ENCODE measurements around the gene SLC4A4.
"Not testable (repeated sequence)": the region's sequence is repeated elsewhere in the genome, so short reads cannot be mapped to it uniquely, and the experiment has no call there.

The SLC4A4 gene

DNA sequence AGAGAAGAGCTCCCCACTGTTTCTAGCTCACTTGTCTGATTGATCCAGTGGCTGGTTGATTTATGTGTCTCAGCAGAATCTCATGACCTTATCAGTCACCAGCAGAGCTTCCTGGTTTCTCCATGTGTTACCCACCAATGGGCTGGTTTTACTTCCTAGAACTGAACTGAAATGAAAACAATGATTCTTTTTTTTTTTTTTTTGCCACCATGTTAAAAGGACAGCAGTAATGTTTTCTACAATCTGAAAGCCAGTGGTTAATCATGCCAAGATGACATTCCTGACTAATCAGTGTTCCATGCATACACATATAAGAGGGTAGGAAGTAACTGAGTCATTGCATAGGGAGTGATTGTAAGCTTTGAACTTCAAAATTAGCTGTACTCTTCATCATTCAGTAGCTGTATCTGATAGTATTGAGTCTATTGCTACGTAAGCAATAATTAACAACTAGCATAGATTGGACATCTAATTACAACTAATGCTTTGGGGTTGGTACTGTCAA, 67.7 kb downstream of the SLC4A4 start:
- DNase-seq (ENCODE audit: low read depth in 3 of 3, low spot score in 1 of 3), result no peak

DNA sequence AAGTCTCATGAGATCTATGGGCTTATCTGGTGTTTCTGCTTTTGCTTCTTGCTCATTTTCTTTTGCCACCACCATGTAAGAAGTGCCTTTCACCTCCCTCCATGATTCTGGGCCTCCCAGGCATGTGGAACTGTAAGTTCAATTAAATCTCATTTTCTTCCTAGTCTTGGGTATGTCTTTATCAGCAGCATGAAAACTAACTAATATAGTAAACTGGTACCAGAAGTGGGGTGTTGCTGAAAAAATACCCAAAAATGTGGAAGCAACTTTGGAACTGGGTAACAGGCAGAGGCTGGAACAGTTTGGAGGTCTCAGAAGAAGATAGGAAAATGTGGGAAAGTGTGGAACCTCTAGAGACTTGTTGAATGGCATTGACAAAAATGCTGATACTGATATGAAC, 70.1 kb downstream of the SLC4A4 start:
- not testable (repeated sequence) for DNase-seq (ENCODE audit: low read depth in 3 of 3, low spot score in 1 of 3)

DNA sequence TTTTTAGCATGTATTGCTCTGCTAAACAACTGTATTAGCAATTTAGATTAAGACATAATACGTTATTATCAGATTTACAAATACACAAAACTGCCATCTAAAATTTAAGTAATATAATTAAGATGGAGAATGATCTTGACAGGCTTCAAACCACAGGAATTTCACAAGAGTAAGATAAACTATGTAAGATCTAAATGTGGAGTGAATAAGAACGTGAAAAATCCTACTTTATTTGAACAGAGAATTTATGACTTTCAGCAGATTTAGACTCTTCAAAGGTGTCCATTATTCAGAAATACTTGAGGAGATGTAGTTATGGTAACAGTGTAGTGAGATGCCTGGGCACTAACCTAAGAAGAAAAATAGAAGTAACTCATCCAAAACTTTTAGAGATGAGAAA, 73.2 kb downstream of the SLC4A4 start:
- DNase-seq (ENCODE audit: low read depth in 3 of 3, low spot score in 1 of 3), result no peak

DNA sequence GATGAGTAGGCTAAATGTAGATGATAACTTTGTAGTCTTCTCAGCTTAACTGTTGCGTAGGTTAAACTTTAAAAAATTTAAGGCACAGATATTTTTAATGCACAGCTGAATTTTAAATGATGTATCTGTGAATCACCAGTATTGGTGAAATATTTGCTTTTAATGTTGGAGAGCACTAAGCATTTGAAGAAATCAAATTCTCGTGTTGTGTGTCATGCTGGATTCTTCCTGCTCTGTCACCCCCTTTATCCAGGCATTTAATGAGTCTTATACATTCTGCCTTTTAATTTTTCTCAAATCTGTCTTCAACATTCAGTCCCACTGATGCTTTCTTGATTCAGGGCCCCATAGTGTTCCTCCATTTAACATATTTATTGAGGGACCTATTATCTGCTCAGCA, 76.7 kb downstream of the SLC4A4 start:
- no peak for DNase-seq (ENCODE audit: low read depth in 3 of 3, low spot score in 1 of 3)

DNA sequence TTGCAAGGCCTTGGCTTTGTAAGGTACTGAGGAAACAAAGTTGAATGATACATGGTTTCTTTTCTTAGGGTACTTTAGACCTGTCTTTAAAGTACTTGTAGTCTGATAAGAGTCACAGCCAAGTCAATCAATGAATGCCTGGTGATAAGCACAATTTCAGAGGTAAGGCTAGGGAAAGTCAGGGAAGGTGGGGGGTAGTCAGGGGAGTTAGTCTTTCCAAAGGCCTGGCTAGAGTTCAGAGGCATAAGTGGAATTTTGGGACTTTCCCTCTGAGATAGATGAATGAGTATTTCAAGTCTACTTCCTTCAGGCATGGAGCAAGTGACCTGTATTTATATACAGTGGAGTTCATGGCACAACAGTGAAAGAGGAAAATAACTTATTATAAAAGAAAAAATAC, 78.3 kb downstream of the SLC4A4 start:
- DNase-seq (ENCODE audit: low read depth in 3 of 3, low spot score in 1 of 3), result no peak

DNA sequence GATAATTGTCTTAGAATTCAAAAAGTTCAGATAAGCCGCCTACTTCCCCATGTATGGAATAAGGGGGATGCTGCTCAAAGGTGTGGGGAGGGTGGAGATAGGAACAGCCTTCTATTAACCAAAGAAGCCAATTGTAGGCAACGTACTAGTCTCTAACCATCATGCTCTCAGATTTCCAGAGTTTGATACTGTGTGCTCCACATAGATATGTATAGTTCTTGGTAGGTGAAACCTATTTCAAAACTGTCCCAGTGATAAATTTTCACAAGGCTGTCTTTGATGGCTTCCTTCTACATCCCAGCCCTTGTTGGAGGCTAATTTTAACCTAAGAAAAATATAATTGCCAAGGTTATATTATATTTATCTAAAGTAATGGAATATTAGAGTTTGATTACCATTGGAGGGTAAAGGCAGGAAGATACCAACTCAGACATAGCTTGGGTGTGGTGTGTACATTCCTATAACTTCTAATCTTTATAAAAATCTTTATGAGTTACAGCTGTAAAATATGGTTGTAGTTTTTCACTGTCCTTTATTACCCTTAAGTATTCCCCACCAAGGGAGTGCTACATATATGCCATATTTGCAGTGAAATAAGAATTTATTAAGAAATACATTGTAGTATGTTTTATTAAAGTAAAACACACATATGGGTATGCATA, 87.7 kb downstream of the SLC4A4 start:
- no peak for DNase-seq (ENCODE audit: low read depth in 3 of 3, low spot score in 1 of 3)

DNA sequence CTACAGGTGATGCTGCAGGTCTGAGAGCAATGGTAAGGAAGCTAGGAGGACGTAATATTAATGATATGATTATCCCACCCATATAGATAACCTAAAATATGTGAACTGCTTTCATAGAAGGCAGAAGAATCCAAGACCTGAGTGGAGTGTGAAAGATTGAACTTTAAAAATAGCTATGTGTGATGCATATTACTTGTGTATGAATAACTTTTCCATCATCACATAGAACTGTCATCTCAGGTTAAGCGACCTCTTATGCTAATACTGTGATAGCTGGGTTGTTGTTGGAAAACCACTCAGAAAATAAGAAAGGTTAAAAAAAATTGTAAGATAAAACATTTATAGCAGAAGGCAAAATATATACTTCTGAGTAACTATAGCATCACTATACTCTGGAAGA, 90.3 kb downstream of the SLC4A4 start:
- no peak for DNase-seq (ENCODE audit: low read depth in 3 of 3, low spot score in 1 of 3)

DNA sequence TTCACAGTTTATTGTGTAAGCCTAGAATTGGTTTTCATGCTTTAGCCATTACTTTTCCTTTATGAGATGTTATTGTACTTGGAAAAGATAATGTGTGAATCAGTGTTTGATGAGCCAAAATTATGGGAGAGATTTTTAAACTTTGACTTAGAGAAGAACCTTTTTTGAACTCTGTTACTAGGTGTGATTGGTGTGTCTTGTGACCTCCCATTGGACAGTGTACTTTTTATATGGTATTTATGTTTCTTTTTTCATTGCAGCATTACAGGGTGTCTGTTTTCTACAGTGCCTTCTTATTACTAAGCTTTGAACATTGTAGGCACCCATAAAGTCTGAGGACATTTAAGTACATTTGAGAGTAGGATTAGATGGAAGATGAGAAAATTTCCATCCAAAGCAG, 91.1 kb downstream of the SLC4A4 start:
- no peak for DNase-seq (ENCODE audit: low read depth in 3 of 3, low spot score in 1 of 3)

DNA sequence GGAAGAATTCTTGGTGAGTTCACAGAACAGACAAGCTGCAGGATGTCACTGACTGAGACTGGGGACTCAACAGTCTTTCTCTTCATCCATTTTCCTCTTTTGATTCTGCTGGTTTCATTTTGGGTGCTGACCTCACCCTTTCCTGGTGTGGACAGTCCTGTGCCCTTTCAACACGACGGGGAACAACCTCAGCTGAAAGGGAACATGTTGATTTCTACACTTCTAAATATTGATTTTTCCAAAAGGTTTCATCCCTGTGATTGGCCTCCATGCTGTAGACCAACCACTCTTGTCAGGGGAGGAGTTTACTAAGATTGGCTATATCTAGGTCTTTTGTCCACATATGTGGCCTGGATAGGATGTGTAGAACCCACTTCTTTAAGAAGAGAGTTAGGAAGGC, 91.8 kb downstream of the SLC4A4 start:
- no peak for DNase-seq (ENCODE audit: low read depth in 3 of 3, low spot score in 1 of 3)

DNA sequence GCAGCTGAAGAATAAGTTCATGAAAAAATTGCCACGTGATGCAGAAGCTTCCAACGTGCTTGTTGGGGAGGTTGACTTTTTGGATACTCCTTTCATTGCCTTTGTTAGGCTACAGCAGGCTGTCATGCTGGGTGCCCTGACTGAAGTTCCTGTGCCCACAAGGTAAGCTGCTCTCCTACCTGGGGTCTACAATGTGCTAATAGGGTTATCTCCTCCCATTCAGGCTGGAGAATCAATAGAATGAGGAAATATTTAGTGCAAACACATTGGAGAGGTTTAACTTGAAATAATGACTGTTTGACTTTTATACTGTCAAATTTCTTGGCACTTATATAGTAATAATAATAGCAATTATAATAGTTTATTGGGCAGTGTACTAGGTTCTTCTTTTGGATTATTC, 101.8 kb downstream of the SLC4A4 start:
- DNase-seq (ENCODE audit: low read depth in 3 of 3, low spot score in 1 of 3), result no peak

DNA sequence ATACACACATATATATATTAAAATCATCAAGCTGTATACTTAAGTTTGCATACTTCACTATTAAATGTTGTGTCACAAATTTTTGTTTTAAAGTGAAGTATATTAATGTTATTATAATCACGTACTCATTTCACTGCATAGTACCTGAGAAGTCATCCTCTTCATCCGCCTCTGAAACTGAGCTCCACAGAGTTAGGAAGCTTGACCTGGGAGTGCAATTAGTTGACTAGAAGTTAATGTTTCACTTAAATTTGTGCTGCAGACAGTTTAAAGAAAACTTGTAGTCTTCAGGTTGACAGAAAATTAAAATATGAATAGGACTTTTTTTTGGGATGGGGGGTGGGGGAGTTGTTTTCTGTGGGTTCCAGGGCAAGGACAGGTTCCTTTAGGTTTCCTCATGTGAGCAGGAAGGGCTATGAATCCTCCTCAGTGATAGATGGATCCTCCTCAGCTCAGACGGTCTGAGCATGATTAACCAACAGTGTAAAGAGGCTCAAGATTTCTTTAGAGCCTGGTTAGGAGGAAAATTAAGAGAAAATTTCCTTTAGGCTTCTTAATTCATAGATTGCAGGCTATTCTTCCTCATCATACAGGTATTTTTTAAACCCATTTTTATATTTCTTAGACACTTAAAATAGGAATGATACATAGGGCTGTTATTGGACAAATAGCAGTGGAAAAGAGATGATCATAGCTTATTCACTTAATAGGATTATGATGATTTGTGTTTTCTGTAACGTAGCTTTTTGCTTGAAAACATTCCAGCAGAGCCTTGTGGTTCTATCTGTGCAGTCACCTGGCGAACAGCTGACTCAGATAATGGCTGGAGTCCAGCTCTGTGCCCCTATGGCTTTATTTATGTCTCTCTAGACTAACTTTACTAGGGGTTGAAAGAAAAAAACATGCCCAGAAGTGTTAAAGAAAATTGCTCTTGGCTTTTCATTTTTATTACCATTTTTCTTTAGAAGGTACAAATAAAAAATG, 102.7 kb downstream of the SLC4A4 start:
- DNase-seq (ENCODE audit: low read depth in 3 of 3, low spot score in 1 of 3), result no peak

DNA sequence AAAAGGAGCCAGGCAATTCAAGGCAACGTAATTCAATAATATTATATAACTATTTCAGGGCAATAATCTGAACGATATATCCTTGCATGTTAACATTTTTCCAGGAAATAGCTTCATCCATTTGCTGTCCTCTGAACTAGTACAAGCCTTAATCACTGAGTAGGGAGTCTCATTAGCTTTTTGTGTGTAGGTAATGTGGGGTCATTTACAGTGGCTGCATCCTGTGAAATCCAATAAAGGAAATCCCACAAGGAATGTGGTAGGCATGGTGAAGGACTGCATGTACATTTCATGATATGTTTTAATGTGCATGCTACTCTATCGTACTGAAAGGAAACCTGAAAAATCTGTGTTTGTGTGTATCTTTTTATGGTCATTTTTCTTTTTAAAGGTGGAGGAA, 103.5 kb downstream of the SLC4A4 start:
- no peak for DNase-seq (ENCODE audit: low read depth in 3 of 3, low spot score in 1 of 3)

DNA sequence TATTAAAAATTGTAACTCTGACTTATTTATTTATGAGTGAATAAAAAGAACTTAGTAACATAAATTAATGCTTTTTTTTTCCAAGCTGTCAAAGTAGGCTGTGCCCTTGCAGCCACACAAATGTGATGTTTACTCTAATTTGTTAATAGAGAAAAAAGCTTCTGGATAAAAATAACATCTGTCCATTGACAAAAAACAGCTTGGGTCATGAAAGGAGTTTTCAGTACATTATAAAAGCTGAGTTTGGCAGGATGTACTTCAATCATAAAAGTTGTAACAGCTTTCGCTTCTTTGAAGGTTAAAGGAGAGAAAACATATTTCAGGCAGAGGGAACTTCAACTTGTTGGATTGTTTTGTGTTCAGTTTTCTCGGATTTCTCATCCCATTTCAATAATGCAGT, 105.6 kb downstream of the SLC4A4 start:
- DNase-seq (ENCODE audit: low read depth in 3 of 3, low spot score in 1 of 3), result no peak

DNA sequence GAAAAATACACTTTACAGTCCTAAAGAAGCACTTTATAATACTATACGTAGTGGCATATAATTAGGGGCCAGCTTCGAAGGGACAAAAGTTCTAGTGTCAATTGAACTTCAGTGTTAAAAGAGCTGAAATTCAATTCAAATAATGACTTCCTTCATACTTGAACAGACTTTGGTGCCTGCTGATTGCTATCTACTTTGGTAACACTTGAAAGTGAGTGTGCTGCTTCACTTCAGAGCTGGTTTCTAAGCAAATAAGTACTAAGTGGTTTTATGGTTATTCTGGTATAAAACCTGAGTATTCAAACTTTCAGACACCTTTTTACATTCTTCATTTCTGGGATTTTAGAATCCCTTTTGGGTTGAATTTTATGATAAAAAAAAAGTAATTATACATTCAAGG, 107.0 kb downstream of the SLC4A4 start:
- DNase-seq (ENCODE audit: low read depth in 3 of 3, low spot score in 1 of 3), result no peak

DNA sequence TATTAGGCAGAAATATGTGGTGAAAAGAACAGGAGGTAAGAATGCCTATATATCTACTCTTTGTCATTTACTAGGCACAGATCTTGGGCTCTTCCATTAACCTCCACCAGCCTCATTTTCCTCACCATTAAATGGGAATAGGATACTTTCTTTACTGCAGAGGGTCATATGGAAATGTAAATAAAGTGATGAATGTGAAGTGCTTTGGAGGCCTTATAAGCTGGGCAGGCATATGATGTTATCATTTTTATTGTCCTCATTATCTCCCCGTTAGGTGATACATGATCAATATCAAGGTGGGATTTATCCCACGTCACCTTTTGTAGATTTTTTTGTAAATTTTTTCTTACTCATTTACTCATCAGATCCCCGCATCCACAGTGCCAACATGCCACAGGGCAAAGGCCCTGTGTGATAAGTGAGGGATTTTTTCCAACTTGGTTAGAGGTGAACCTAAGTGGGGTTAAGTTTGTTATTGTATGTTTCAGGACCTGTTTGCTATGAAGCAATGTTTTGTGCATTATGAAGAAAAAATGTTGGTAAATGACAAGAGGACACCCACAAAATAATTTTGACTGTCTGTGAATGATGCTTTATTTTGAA, 107.8 kb downstream of the SLC4A4 start:
- DNase-seq (ENCODE audit: low read depth in 3 of 3, low spot score in 1 of 3), result no peak

DNA sequence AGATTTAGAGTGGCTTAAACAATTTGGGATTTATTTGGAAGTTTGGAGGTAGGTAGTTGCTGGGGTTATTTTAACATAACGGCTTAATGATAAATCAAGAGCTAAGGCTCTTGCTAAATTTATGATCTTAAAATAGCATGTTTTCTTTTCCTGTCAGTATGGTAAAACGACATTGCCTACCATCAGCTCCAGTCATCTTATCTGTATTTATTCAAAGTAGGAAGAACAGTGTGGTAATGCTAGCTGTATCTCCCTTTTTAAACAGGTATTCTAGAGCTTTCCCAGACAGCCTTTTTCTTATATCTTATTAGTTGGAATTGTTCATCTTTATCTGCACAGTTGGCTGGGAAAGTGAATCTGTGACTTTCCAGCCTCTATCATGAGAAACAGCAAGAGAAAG, 110.2 kb downstream of the SLC4A4 start:
- DNase-seq (ENCODE audit: low read depth in 3 of 3, low spot score in 1 of 3), result no peak

DNA sequence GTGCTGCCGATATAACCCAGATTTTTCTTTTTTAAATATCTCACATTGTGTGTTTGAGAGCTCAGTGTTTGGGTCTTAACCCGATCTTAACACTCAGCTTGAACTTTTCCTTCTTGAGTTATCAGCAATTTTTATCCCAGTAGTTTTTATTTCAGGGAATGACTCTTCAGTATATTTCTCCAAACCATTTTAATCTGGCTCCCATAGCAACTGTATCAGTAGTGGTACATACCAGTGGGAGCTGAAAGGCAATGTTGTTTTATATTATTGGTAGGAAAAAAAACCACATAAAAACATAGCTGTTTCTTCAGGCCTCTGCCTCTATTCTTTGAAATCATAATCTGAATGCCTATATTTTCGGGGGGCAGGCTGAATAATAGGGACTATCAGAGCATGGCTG, 111.1 kb downstream of the SLC4A4 start:
- no peak for DNase-seq (ENCODE audit: low read depth in 3 of 3, low spot score in 1 of 3)

DNA sequence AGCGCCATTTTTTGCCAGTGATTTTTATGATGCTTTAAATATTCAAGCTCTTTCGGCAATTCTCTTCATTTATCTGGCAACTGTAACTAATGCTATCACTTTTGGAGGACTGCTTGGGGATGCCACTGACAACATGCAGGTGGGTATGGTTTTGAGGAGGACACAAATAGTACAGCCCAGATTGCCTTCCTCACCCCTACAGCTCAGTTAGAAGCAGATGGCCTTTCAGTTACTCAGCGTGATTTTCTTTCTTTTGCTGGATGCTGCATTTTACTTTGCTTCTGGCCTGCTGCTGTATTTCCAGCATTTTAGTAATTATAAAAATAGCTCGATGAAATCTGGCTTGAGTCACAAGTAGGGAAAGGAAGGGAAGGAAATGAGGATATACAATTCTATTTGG, 114.7 kb downstream of the SLC4A4 start:
- DNase-seq (ENCODE audit: low read depth in 3 of 3, low spot score in 1 of 3), result no peak

DNA sequence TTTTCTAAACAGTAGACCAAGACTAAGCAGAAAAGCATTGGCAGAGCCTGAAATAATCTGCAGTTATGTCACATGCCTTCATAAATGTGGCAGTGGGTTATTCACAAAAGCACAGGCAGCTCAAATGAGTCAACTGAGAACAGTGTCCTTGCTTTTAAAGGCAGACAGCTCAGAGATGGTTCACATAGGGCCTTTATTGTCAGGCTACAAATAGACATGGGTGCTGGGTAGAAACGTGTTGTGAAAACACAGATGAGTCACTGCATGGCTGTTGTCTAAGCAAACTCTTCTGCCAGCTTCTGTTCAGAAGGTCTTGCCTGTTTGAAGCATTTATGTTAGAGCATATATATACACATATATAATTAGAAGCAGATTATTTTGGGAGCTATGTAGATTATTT, 118.0 kb downstream of the SLC4A4 start:
- DNase-seq (ENCODE audit: low read depth in 3 of 3, low spot score in 1 of 3), result no peak

DNA sequence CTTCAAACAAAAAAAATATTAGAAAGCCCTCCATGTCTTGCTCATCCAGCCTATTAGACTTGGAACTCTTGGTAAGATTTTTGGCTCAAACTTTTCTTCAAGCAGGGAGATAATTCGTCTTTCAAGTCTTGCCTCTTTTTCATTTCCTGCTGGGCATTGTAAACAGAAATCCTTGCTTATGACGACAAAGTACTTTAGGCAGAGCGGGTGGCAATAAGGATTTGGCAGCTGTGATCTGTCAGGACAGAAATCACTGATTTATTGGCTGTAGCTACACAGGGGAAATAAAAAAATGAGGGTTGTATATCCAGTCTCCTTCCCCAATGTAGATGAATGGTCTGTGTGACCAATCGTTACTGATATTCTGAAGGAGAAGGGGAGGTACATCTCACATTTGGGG, 121.6 kb downstream of the SLC4A4 start:
- DNase-seq (ENCODE audit: low read depth in 3 of 3, low spot score in 1 of 3), result no peak

DNA sequence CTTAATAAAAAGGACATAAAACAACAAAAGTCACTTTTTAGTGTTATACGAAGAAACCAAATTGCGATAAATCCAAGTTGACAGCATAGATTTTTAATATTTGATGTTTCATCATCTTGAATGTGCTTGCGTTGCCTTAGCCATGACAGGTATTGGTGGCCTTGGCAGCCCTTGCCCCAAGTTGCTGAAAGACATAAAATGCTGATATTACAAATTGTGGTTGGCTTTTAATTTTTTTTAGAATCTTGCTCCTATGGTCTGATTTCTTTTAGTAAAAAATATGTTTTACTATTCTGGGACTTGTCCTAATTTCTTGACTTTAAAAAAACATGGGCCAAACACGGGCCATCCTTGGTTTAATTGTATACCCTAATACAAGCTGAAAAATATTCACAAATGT, 122.6 kb downstream of the SLC4A4 start:
- no peak for DNase-seq (ENCODE audit: low read depth in 3 of 3, low spot score in 1 of 3)

DNA sequence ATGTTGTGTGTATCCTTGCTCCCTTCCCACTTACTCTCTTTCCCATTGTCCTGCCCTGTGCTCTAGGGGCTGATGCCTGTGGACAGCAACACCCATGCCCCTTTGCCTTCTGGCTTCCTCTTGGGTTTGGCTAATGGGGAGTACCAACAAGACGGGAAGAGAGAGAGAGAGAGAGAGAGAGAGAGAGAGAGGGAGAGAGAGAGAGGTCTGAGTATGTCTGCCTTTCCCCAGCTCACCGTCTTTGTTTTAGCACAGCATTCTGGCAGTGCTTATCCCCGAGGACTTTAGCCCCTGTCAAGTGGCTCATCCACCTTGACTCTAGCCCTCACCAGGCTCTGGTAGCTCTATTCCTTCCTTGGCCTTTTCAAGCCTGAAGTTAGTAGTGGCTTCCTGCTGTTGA, 128.0 kb downstream of the SLC4A4 start:
- no peak for DNase-seq (ENCODE audit: low read depth in 3 of 3, low spot score in 1 of 3)
